ENCODE data around the gene SH3D19. TPM values are rescaled to one million over a fixed set of nuclear protein-coding genes. Genes with fewer than 3 reads are reported as not detected.

Gene SH3D19
- total RNA-seq, 3 donors from 2014 or later = 97.5 to 140 (median 102) TPM

DNA sequence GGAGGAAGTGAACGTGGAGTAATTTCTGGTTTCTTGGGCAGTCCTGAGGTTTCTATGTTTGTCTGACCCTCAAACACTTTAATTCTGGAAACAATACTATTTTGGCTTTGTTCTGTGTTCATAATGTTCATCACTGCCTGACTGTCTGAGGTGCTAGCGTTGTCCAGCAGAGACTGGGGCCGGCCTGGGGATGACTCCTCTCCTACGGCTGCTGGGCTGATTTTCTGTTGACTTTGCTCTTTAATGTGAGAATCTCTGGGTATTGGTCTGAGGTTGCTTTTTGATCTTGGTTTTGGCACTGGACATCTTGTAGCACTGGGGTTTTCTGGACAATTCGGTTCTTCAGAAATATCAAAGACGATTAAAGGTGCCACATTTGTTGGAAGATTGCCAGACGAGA, 150.2 kb downstream of the SH3D19 start:
- intact Hi-C loops (cut with DNase I, micrococcal nuclease) = no loop called here
- Histone ChIP-seq H3K9me3 (no peaks in the 10 kb centered on the region), H3K36me3 (ENCODE audit: low read depth) (no peaks in the 10 kb centered on the region), H3K4me3 (no peak overlapping the region), H3K4me1 (ENCODE audit: low read depth) (no peaks in the 10 kb centered on the region)
- DNase-seq (no peak), ATAC-seq (no peak)
- TF ChIP-seq, protein P1, sequence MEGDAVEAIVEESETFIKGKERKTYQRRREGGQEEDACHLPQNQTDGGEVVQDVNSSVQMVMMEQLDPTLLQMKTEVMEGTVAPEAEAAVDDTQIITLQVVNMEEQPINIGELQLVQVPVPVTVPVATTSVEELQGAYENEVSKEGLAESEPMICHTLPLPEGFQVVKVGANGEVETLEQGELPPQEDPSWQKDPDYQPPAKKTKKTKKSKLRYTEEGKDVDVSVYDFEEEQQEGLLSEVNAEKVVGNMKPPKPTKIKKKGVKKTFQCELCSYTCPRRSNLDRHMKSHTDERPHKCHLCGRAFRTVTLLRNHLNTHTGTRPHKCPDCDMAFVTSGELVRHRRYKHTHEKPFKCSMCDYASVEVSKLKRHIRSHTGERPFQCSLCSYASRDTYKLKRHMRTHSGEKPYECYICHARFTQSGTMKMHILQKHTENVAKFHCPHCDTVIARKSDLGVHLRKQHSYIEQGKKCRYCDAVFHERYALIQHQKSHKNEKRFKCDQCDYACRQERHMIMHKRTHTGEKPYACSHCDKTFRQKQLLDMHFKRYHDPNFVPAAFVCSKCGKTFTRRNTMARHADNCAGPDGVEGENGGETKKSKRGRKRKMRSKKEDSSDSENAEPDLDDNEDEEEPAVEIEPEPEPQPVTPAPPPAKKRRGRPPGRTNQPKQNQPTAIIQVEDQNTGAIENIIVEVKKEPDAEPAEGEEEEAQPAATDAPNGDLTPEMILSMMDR (IDR thresholded peaks at IDR 0.05) = no peak

DNA sequence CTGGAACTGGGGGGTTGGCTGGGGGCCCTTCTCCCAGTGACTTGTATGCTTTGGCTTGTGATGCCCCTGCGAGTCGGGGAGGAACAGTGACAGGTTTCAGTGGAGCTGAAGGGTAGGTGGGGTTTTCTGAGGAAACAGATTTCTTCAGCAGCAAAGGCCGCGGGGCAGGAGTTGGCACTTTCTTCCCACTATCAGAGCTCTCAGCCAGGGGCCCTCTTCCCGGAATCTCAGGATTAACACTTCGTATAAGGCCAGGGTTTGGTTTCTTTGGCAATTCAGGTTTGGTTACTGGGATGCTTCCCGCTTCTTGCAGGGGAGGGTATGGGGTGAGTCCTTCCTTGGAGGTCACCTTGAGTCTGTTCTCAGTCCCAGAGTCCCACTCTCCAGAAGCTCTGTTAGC, 150.6 kb downstream of the SH3D19 start:
- intact Hi-C loops (cut with DNase I, micrococcal nuclease) = no loop called here
- no peak for ATAC-seq
- H3K36me3 ChIP-seq (ENCODE audit: low read depth) = no peaks in the 10 kb centered on the region
- TF ChIP-seq, protein P1 (IDR thresholded peaks at IDR 0.05) = no peak
- H3K9me3 ChIP-seq = no peaks in the 10 kb centered on the region
- DNase-seq = no peak
- no peaks in the 10 kb centered on the region for H3K4me1 ChIP-seq (ENCODE audit: low read depth)
- H3K4me3 ChIP-seq = no peak overlapping the region

DNA sequence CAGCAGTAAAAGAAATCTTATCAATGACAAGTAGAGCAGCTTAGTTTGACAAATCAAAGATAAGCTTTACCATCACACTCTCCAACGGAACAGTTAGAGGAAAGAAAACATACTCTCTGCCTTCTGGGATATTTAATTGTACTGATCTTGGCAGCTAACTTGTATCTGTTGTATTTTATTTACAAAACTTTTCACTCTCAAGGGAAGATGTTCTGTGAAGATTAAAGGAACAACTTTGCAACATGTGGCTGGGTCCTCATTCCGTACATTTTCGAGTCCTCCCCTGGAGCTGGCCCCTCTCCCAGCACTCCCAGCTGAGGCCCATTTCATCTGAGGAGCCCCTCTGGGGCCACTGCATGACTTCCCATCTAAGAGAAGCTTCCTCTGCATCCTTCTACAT, 151.5 kb downstream of the SH3D19 start:
- Histone ChIP-seq H3K9me3 (no peaks in the 10 kb centered on the region), H3K4me1 (ENCODE audit: low read depth) (no peaks in the 10 kb centered on the region), H3K4me3 (no peak overlapping the region), H3K36me3 (ENCODE audit: low read depth) (no peaks in the 10 kb centered on the region)
- ATAC-seq (no peak), DNase-seq (no peak)
- intact Hi-C loops (cut with DNase I, micrococcal nuclease) = no loop called here
- TF ChIP-seq, protein P1 (IDR thresholded peaks at IDR 0.05) = no peak

DNA sequence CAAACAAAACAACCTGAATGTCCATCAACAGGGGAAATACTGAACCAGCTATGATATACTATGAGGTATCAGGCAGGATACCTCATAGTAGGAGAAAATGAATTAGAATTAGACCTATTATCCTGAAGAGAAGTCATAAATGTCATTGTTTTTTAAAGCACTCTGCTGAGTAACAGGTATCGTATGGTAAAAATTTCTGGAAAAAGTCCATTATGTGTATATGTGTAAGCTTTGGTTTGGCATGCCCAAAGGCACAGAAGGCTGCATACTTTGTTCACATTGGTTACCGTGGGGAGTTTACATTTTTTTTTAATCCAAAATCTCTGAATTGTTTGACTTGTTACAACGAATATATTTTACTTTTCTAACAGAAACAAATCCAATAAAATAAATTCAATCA, 155.5 kb downstream of the SH3D19 start:
- Histone ChIP-seq H3K9me3 (no peaks in the 10 kb centered on the region), H3K4me1 (ENCODE audit: low read depth) (no peaks in the 10 kb centered on the region), H3K4me3 (no peak overlapping the region), H3K36me3 (ENCODE audit: low read depth) (no peaks in the 10 kb centered on the region)
- TF ChIP-seq, protein P1 (IDR thresholded peaks at IDR 0.05) = no peak
- intact Hi-C loops (cut with DNase I, micrococcal nuclease) = no loop called here
- ATAC-seq (no peak), DNase-seq (no peak)

DNA sequence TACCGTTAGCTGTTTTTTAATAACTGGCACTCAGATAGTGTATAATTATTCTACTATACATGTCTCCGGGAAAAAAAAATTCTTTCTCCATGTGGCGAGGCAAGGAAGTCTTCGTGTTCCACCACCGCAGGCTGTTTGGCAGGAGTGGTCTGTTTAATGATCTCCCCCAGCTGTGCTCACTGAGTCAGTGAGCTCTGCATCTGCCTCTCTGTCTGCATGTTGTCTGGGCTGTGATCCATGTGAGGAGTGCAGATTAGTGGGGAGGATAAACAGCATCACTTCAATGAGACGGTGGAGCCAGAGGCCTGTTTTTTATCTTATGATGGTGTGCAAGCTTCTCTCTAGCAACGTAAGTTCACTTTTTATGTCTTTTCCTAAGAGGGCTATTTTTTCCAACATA, 156.2 kb downstream of the SH3D19 start:
- ATAC-seq = peak; percentile 77
- H3K36me3 ChIP-seq (ENCODE audit: low read depth) = no peaks in the 10 kb centered on the region
- intact Hi-C loops (cut with DNase I, micrococcal nuclease) = no loop called here
- DNase-seq = peak in 1 of 3 donors; percentile 58
- no peaks in the 10 kb centered on the region for H3K4me1 ChIP-seq (ENCODE audit: low read depth)
- H3K9me3 ChIP-seq = no peaks in the 10 kb centered on the region
- TF ChIP-seq, protein P1 (IDR thresholded peaks at IDR 0.05) = no peak
- no peak overlapping the region for H3K4me3 ChIP-seq

DNA sequence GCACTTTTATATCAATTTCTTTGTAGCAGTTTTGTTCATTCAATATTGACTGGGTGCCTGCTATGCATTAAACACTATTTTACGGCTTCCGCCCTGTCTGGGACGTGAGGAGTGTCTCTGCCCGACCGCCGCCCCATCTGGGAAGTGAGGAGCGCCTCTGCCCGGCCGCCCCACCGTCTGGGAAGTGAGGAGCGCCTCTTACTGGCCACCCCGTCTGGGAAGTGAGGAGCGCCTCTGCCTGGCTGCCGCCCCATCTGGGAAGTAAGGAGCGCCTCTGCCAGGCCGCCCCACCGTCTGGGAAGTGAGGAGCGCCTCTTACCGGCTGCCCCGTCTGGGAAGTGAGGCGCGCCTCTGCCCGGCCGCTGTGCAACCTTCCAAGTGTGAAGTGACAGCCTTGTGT, 157.8 kb downstream of the SH3D19 start:
- Histone ChIP-seq H3K36me3 (ENCODE audit: low read depth) (no peaks in the 10 kb centered on the region), H3K4me3 (no peak overlapping the region), H3K4me1 (ENCODE audit: low read depth) (no peaks in the 10 kb centered on the region), H3K9me3 (no peaks in the 10 kb centered on the region)
- intact Hi-C loops (cut with DNase I, micrococcal nuclease) = no loop called here
- ATAC-seq (no peak), DNase-seq (no peak)
- TF ChIP-seq, protein P1 (IDR thresholded peaks at IDR 0.05) = no peak
